ENCODE data around the gene SOX5.
"Not testable (repeated sequence)": the region's sequence is repeated elsewhere in the genome, so short reads cannot be mapped to it uniquely, and the experiment has no call there.

The SOX5 gene

GRCh38 chr12:23721268-23721667, 228.2 kb downstream of the SOX5 start:
- Histone ChIP-seq H3K27me3 (ENCODE audit: insufficient read depth, poor library complexity, severe bottlenecking) (no peaks in the 10 kb centered on the region), H3K4me3 (ENCODE audit: severe bottlenecking) (no peak overlapping the region), H3K27ac (ENCODE audit: poor library complexity, severe bottlenecking) (no peak overlapping the region), H3K36me3 (ENCODE audit: low read depth) (no peaks in the 10 kb centered on the region), H3K4me1 (ENCODE audit: insufficient read depth, poor library complexity, severe bottlenecking) (no peaks in the 10 kb centered on the region), H3K9me3 (ENCODE audit: severe bottlenecking) (no peaks in the 10 kb centered on the region)
- ATAC-seq (ENCODE audit: low read depth): no peak
- DNase-seq (ENCODE audit: low spot score): no peak
- TF ChIP-seq CTCF (IDR thresholded peaks at IDR 0.05; ENCODE audit: poor library complexity, severe bottlenecking): no peak

- Histone ChIP-seq H3K9me3 (ENCODE audit: severe bottlenecking) (no peaks in the 10 kb centered on the region), H3K36me3 (ENCODE audit: low read depth) (no peaks in the 10 kb centered on the region), H3K27me3 (ENCODE audit: insufficient read depth, poor library complexity, severe bottlenecking) (no peaks in the 10 kb centered on the region), H3K4me1 (ENCODE audit: insufficient read depth, poor library complexity, severe bottlenecking) (no peaks in the 10 kb centered on the region), H3K27ac (ENCODE audit: poor library complexity, severe bottlenecking) (no peak overlapping the region), H3K4me3 (ENCODE audit: severe bottlenecking) (no peak overlapping the region)
- ATAC-seq (ENCODE audit: low read depth) (no peak), DNase-seq (ENCODE audit: low spot score) (no peak)
- no peak for TF ChIP-seq CTCF (IDR thresholded peaks at IDR 0.05; ENCODE audit: poor library complexity, severe bottlenecking)
Observed at GRCh38 chr12:23719493-23719892, 230.0 kb downstream of the SOX5 start.

GRCh38 chr12:23710361-23710760, 239.1 kb downstream of the SOX5 start:
- DNase-seq (ENCODE audit: low spot score); H3K9me3 ChIP-seq (ENCODE audit: severe bottlenecking); ATAC-seq (ENCODE audit: low read depth); H3K4me1 ChIP-seq (ENCODE audit: insufficient read depth, poor library complexity, severe bottlenecking); H3K4me3 ChIP-seq (ENCODE audit: severe bottlenecking); H3K27me3 ChIP-seq (ENCODE audit: insufficient read depth, poor library complexity, severe bottlenecking); H3K36me3 ChIP-seq (ENCODE audit: low read depth); H3K27ac ChIP-seq (ENCODE audit: poor library complexity, severe bottlenecking): not testable (repeated sequence)

- Histone ChIP-seq H3K9me3 (ENCODE audit: severe bottlenecking) (no peaks in the 10 kb centered on the region), H3K4me3 (ENCODE audit: severe bottlenecking) (no peak overlapping the region), H3K4me1 (ENCODE audit: insufficient read depth, poor library complexity, severe bottlenecking) (no peaks in the 10 kb centered on the region), H3K27ac (ENCODE audit: poor library complexity, severe bottlenecking) (no peak overlapping the region), H3K27me3 (ENCODE audit: insufficient read depth, poor library complexity, severe bottlenecking) (no peaks in the 10 kb centered on the region), H3K36me3 (ENCODE audit: low read depth) (no peaks in the 10 kb centered on the region)
- TF ChIP-seq CTCF (IDR thresholded peaks at IDR 0.05; ENCODE audit: poor library complexity, severe bottlenecking): no peak
- ATAC-seq (ENCODE audit: low read depth): no peak
- no peak for DNase-seq (ENCODE audit: low spot score)
Observed at GRCh38 chr12:23708185-23708837, 241.2 kb downstream of the SOX5 start.

GRCh38 chr12:23707270-23707669, 242.2 kb downstream of the SOX5 start:
- TF ChIP-seq CTCF (IDR thresholded peaks at IDR 0.05; ENCODE audit: poor library complexity, severe bottlenecking): no peak
- Histone ChIP-seq H3K27ac (ENCODE audit: poor library complexity, severe bottlenecking) (no peak overlapping the region), H3K36me3 (ENCODE audit: low read depth) (no peaks in the 10 kb centered on the region), H3K9me3 (ENCODE audit: severe bottlenecking) (no peaks in the 10 kb centered on the region), H3K4me3 (ENCODE audit: severe bottlenecking) (no peak overlapping the region), H3K4me1 (ENCODE audit: insufficient read depth, poor library complexity, severe bottlenecking) (no peaks in the 10 kb centered on the region), H3K27me3 (ENCODE audit: insufficient read depth, poor library complexity, severe bottlenecking) (no peaks in the 10 kb centered on the region)
- DNase-seq (ENCODE audit: low spot score) (no peak), ATAC-seq (ENCODE audit: low read depth) (no peak)
